Lower lobe of right lung (tissue), 2 donors: ENCODE data around the gene PLXNB3. TPM values are rescaled to one million over a fixed set of nuclear protein-coding genes. Genes with fewer than 3 reads are reported as not detected.

Source experiments
- ATAC-seq, 2 donors: fragments of 200-7000 bp; cut with Tn5 transposase; one replicate each; pipeline ENCODE4 v1.9.1; 2020 to 2022; ENCODE audit warnings: mild to moderate bottlenecking in 2 of 2, moderate library complexity in 2 of 2
- DNase-seq: peaks from one replicate; pipeline ENCODE4 v3.0.0-alpha.2; 2020
- H3K27ac ChIP-seq: fragments of 200-600 bp; one replicate; pipeline ENCODE4 v1.8.0; 2022
- H3K27me3 ChIP-seq: fragments of 200-600 bp; one replicate; pipeline ENCODE4 v1.8.0; 2022; ENCODE audit warnings: low read depth
- H3K36me3 ChIP-seq: fragments of 200-600 bp; one replicate; pipeline ENCODE4 v1.8.0; 2022; ENCODE audit warnings: mild to moderate bottlenecking
- H3K4me1 ChIP-seq: fragments of 200-600 bp; one replicate; pipeline ENCODE4 v1.8.0; 2022
- H3K4me3 ChIP-seq: fragments of 200-600 bp; one replicate; pipeline ENCODE4 v1.8.0; 2022; ENCODE audit warnings: mild to moderate bottlenecking
- H3K9me3 ChIP-seq: fragments of 200-600 bp; one replicate; pipeline ENCODE4 v1.8.0; 2022
- CTCF ChIP-seq: fragments of 200-600 bp; IDR thresholded peaks from one replicate; pipeline ENCODE4 v1.8.0; 2022; ENCODE audit warnings: antibody characterized with exemption, mild to moderate bottlenecking
- intact Hi-C: fragments of 100-400 bp; cut with DNase I; formaldehyde crosslinking; loops from one replicate; pipeline ENCODE4 v1.11.0; 2022
- total RNA-seq: library from RNA; stranded (reverse); fragmentation: NEBNext Ultra II Directional; extraction: Animal tissue kit (Norgen Biotek cat#: 25700); gene quantifications from one replicate; pipeline ENCODE4 v1.2.1, GENCODE V29; 2021
- donor health status: DM: no; HTN: yes; CAD: no; lungs with severe emphysema.

The PLXNB3 gene
- total RNA-seq, 1 donor from 2014 or later = 4.6 TPM

GRCh38 chrX:153804100-153804595 lies 40.1 kb downstream of the PLXNB3 start:
- Histone ChIP-seq H3K27me3 (no peaks in the 10 kb centered on the region), H3K27ac (no peak overlapping the region), H3K4me3 (no peak overlapping the region), H3K9me3 (no peaks in the 10 kb centered on the region), H3K36me3 (no peaks in the 10 kb centered on the region), H3K4me1 (no peaks in the 10 kb centered on the region)
- ATAC-seq (no peak), DNase-seq (no peak)
- intact Hi-C loops = no loop called here
- no peak for TF ChIP-seq CTCF

GRCh38 chrX:153804621-153805020 lies 40.6 kb downstream of the PLXNB3 start:
- no peaks in the 10 kb centered on the region for H3K27me3 ChIP-seq
- no peaks in the 10 kb centered on the region for H3K9me3 ChIP-seq
- H3K27ac ChIP-seq = no peak overlapping the region
- no peaks in the 10 kb centered on the region for H3K36me3 ChIP-seq
- no peak for TF ChIP-seq CTCF
- H3K4me3 ChIP-seq = no peak overlapping the region
- ATAC-seq = no peak
- no peaks in the 10 kb centered on the region for H3K4me1 ChIP-seq
- intact Hi-C loops = no loop called here
- DNase-seq = no peak

- ATAC-seq (no peak), DNase-seq (no peak)
- Histone ChIP-seq H3K36me3 (no peaks in the 10 kb centered on the region), H3K27ac (no peak overlapping the region), H3K4me3 (no peak overlapping the region), H3K9me3 (no peaks in the 10 kb centered on the region), H3K27me3 (no peaks in the 10 kb centered on the region), H3K4me1 (no peaks in the 10 kb centered on the region)
- TF ChIP-seq CTCF = no peak
- intact Hi-C loops = no loop called here
Measured at GRCh38 chrX:153805436-153805835, 41.4 kb downstream of the PLXNB3 start.

GRCh38 chrX:153806999-153807575 lies 43.0 kb downstream of the PLXNB3 start:
- no peak overlapping the region for H3K27ac ChIP-seq
- H3K4me3 ChIP-seq = no peak overlapping the region
- no peaks in the 10 kb centered on the region for H3K36me3 ChIP-seq
- no peak for ATAC-seq
- H3K4me1 ChIP-seq = no peaks in the 10 kb centered on the region
- H3K27me3 ChIP-seq = no peaks in the 10 kb centered on the region
- intact Hi-C loops = no loop called here
- TF ChIP-seq CTCF = no peak
- no peak for DNase-seq
- H3K9me3 ChIP-seq = no peaks in the 10 kb centered on the region

GRCh38 chrX:153807976-153808375 lies 43.9 kb downstream of the PLXNB3 start:
- no peaks in the 10 kb centered on the region for H3K27me3 ChIP-seq
- DNase-seq (no peak), ATAC-seq (no peak)
- H3K36me3 ChIP-seq = no peaks in the 10 kb centered on the region
- no peaks in the 10 kb centered on the region for H3K9me3 ChIP-seq
- intact Hi-C loops = no loop called here
- H3K4me1 ChIP-seq = no peaks in the 10 kb centered on the region
- H3K4me3 ChIP-seq = no peak overlapping the region
- H3K27ac ChIP-seq = no peak overlapping the region
- TF ChIP-seq CTCF = no peak
